K562 (cell line): ENCODE results near the gene ERFL. TPM values are rescaled to one million over a fixed set of nuclear protein-coding genes. Genes with fewer than 3 reads are reported as not detected.

Experiments
- BHLHE40 ChIP-seq: IDR thresholded peaks from 2 replicates; pipeline ENCODE4 v1.6.1; 2011; ENCODE audit warnings: low read length, improper control_type of control experiment
- CAMTA2 ChIP-seq: fragments of 250-450 bp; sonication (Bioruptor Pico); conservative IDR thresholded peaks from 2 replicates; pipeline ENCODE4 v1.5.1; 2022
- CXXC5 ChIP-seq: fragments of 250-450 bp; sonication (Bioruptor Pico); IDR thresholded peaks from 2 replicates; pipeline ENCODE4 v1.8.0; 2022; ENCODE audit warnings: inconsistent platforms, mild to moderate bottlenecking, moderate library complexity
- IRF2 ChIP-seq: sonication (generic); formaldehyde crosslinking; IDR thresholded peaks from 2 replicates; pipeline ENCODE4 v1.8.1; 2022; ENCODE audit warnings: mild to moderate bottlenecking, missing genetic modification reagents
- MAFF ChIP-seq: IDR thresholded peaks from 2 replicates; pipeline ENCODE4 v1.6.1; 2012; ENCODE audit warnings: low read length, improper control_type of control experiment
- NELFE ChIP-seq: IDR thresholded peaks from 2 replicates; pipeline ENCODE4 v1.6.1; 2011; ENCODE audit warnings: mild to moderate bottlenecking; ENCODE audit not compliant: insufficient read depth, insufficient read length
- RBM39 ChIP-seq: fragments of 200-400 bp; formaldehyde crosslinking; optimal IDR thresholded peaks from 2 replicates; pipeline ENCODE3; 2018; ENCODE audit warnings: low read depth, low read length
- SIX5 ChIP-seq, 2 experiments: IDR thresholded peaks; 2 replicates each; pipeline ENCODE4 v1.6.1; 2011; ENCODE audit warnings: low read length in 2 of 2, borderline replicate concordance in 1 of 2, low read depth in 1 of 2, mild to moderate bottlenecking in 1 of 2, moderate library complexity in 1 of 2; ENCODE audit not compliant: insufficient read depth in 1 of 2
- ZNF507 ChIP-seq: conservative IDR thresholded peaks from 2 replicates; pipeline ENCODE4 v1.6.1; 2017; ENCODE audit warnings: missing genetic modification characterization, missing compliant biosample characterization
- polyA plus RNA-seq, 8 experiments: library from polyadenylated mRNA; depleted of rRNA in 4 of 8; stranded (reverse) in 5 of 8; unstranded in 3 of 8; fragments of >200 nt; fragmentation: Nextera tagmentation in 2 of 8; fragmentation: Illumina TruSeq in 1 of 8; extraction: Ambion mirVana in 2 of 8; extraction: Trizol in 1 of 8; gene quantifications; 2 replicates each; pipeline versions ENCODE4 v1.2.1 to v1.2.3, GENCODE V29; 2011 to 2014; ENCODE audit warnings: inconsistent platforms in 1 of 8, missing spikeins in 1 of 8
- total RNA-seq, 7 experiments: library from RNA; depleted of rRNA in 6 of 7; stranded (reverse); fragments of >200 nt in 6 of 7; fragmentation: Illumina TruSeq in 2 of 7; extraction: Trizol in 2 of 7; gene quantifications; 2 replicates each; pipeline versions ENCODE4 v1.2.1 to v1.2.3, GENCODE V29; 2011 to 2021; ENCODE audit warnings: low replicate concordance in 1 of 7
- TF ChIP-seq, protein P1 (sequence below): fragments of 250-450 bp; sonication (Bioruptor Pico); IDR thresholded peaks from 2 replicates; pipeline ENCODE4 v1.4.0; 2020
- TF ChIP-seq, protein P2 (sequence below): fragments of 250-450 bp; sonication (Bioruptor Pico); IDR thresholded peaks from 2 replicates; pipeline ENCODE4 v1.5.0; 2022; ENCODE audit warnings: mild to moderate bottlenecking
- TF ChIP-seq, protein P3 (sequence below): fragments of 250-450 bp; sonication (Bioruptor Pico); IDR thresholded peaks from 2 replicates; pipeline ENCODE4 v1.6.1; 2021; ENCODE audit warnings: mild to moderate bottlenecking
- TF ChIP-seq, protein P4 (sequence below): fragments of 250-450 bp; sonication (Bioruptor Pico); IDR thresholded peaks from 2 replicates; pipeline ENCODE4 v1.9.0; 2021; ENCODE audit warnings: mild to moderate bottlenecking
- TF ChIP-seq, protein P5 (sequence below): fragments of 200-800 bp; sonication (Bioruptor generic); IDR thresholded peaks from 2 replicates; pipeline ENCODE4 v1.6.1; 2017; ENCODE audit warnings: missing genetic modification characterization, missing compliant biosample characterization
- TF ChIP-seq, protein P6 (sequence below): fragments of 250-450 bp; sonication (Bioruptor Pico); IDR thresholded peaks from 2 replicates; pipeline ENCODE4 v1.4.0; 2020

Gene ERFL
- total and polyA plus RNA-seq, 9 of the 15 experiments (the other 6 are each of a cell fraction or from before 2014, with no cell fraction given): 0.07 to 0.75 (median 0.32) TPM; not detected in 4

DNA sequence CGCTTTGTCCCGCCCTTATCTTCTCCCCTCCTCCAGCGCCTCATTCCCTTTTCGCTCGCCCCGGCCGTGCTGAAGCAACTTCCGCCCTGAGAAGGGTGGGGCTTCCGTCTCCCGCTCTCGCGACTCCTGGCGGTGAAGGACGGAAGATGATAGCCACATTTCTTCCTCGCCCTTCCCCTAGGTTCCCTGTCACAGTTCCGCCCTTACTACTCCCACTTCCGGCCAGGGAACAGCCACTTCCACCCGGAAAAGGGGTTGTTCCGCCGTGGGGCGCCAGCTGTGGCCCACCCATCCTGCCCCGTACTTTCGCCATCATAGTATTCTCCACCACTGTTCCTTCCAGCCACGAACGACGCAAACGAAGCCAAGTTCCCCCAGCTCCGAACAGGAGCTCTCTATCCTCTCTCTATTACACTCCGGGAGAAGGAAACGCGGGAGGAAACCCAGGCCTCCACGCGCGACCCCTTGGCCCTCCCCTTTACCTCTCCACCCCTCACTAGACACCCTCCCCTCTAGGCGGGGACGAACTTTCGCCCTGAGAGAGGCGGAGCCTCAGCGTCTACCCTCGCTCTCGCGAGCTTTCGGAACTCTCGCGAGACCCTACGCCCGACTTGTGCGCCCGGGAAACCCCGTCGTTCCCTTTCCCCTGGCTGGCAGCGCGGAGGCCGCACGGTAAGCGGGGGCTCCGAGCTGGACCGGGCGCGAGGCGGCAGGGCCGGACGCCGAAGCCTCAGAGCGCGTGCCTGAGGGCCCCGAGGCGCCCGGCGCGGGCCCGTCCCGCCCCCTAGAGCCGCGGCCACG lies 68.4 kb downstream of the ERFL start, which contains the start of gene RPS19 (continued):
- TF ChIP-seq, protein P1, sequence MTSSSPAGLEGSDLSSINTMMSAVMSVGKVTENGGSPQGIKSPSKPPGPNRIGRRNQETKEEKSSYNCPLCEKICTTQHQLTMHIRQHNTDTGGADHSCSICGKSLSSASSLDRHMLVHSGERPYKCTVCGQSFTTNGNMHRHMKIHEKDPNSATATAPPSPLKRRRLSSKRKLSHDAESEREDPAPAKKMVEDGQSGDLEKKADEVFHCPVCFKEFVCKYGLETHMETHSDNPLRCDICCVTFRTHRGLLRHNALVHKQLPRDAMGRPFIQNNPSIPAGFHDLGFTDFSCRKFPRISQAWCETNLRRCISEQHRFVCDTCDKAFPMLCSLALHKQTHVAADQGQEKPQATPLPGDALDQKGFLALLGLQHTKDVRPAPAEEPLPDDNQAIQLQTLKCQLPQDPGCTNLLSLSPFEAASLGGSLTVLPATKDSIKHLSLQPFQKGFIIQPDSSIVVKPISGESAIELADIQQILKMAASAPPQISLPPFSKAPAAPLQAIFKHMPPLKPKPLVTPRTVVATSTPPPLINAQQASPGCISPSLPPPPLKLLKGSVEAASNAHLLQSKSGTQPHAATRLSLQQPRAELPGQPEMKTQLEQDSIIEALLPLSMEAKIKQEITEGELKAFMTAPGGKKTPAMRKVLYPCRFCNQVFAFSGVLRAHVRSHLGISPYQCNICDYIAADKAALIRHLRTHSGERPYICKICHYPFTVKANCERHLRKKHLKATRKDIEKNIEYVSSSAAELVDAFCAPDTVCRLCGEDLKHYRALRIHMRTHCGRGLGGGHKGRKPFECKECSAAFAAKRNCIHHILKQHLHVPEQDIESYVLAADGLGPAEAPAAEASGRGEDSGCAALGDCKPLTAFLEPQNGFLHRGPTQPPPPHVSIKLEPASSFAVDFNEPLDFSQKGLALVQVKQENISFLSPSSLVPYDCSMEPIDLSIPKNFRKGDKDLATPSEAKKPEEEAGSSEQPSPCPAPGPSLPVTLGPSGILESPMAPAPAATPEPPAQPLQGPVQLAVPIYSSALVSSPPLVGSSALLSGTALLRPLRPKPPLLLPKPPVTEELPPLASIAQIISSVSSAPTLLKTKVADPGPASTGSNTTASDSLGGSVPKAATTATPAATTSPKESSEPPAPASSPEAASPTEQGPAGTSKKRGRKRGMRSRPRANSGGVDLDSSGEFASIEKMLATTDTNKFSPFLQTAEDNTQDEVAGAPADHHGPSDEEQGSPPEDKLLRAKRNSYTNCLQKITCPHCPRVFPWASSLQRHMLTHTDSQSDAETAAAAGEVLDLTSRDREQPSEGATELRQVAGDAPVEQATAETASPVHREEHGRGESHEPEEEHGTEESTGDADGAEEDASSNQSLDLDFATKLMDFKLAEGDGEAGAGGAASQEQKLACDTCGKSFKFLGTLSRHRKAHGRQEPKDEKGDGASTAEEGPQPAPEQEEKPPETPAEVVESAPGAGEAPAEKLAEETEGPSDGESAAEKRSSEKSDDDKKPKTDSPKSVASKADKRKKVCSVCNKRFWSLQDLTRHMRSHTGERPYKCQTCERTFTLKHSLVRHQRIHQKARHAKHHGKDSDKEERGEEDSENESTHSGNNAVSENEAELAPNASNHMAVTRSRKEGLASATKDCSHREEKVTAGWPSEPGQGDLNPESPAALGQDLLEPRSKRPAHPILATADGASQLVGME (CRISPR knock-in tag): no peak
- peak; percentile 69 to 79 for TF ChIP-seq SIX5 (IDR thresholded peaks at IDR 0.05; ENCODE audit: borderline replicate concordance in 1 of 2, insufficient read depth in 1 of 2, low read depth in 1 of 2, low read length in 2 of 2)
- TF ChIP-seq CXXC5 (CRISPR knock-in tag): peak; percentile 98
- TF ChIP-seq, protein P2, sequence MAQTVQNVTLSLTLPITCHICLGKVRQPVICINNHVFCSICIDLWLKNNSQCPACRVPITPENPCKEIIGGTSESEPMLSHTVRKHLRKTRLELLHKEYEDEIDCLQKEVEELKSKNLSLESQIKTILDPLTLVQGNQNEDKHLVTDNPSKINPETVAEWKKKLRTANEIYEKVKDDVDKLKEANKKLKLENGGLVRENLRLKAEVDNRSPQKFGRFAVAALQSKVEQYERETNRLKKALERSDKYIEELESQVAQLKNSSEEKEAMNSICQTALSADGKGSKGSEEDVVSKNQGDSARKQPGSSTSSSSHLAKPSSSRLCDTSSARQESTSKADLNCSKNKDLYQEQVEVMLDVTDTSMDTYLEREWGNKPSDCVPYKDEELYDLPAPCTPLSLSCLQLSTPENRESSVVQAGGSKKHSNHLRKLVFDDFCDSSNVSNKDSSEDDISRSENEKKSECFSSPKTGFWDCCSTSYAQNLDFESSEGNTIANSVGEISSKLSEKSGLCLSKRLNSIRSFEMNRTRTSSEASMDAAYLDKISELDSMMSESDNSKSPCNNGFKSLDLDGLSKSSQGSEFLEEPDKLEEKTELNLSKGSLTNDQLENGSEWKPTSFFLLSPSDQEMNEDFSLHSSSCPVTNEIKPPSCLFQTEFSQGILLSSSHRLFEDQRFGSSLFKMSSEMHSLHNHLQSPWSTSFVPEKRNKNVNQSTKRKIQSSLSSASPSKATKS (CRISPR knock-in tag): no peak
- TF ChIP-seq RBM39: no peak
- TF ChIP-seq, protein P3, sequence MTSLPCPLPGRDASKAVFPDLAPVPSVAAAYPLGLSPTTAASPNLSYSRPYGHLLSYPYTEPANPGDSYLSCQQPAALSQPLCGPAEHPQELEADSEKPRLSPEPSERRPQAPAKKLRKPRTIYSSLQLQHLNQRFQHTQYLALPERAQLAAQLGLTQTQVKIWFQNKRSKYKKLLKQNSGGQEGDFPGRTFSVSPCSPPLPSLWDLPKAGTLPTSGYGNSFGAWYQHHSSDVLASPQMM (CRISPR knock-in tag): no peak
- TF ChIP-seq, protein P4, sequence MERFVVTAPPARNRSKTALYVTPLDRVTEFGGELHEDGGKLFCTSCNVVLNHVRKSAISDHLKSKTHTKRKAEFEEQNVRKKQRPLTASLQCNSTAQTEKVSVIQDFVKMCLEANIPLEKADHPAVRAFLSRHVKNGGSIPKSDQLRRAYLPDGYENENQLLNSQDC (CRISPR knock-in tag): no peak
- TF ChIP-seq ZNF507: no peak
- no peak for TF ChIP-seq NELFE
- peak; percentile 56; the same call in 1 of the 2 replicates for TF ChIP-seq BHLHE40
- TF ChIP-seq IRF2 (CRISPR knock-in tag): no peak
- TF ChIP-seq, protein P5, sequence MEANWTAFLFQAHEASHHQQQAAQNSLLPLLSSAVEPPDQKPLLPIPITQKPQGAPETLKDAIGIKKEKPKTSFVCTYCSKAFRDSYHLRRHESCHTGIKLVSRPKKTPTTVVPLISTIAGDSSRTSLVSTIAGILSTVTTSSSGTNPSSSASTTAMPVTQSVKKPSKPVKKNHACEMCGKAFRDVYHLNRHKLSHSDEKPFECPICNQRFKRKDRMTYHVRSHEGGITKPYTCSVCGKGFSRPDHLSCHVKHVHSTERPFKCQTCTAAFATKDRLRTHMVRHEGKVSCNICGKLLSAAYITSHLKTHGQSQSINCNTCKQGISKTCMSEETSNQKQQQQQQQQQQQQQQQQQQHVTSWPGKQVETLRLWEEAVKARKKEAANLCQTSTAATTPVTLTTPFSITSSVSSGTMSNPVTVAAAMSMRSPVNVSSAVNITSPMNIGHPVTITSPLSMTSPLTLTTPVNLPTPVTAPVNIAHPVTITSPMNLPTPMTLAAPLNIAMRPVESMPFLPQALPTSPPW (CRISPR knock-in tag): peak; percentile 86
- peak; percentile 79; the same call in 1 of the 2 replicates for TF ChIP-seq MAFF
- TF ChIP-seq, protein P6, sequence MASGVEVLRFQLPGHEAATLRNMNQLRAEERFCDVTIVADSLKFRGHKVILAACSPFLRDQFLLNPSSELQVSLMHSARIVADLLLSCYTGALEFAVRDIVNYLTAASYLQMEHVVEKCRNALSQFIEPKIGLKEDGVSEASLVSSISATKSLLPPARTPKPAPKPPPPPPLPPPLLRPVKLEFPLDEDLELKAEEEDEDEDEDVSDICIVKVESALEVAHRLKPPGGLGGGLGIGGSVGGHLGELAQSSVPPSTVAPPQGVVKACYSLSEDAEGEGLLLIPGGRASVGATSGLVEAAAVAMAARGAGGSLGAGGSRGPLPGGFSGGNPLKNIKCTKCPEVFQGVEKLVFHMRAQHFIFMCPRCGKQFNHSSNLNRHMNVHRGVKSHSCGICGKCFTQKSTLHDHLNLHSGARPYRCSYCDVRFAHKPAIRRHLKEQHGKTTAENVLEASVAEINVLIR (CRISPR knock-in tag): peak; percentile 57; the same call in 1 of the 2 replicates
- peak; percentile 61; the same call in 1 of the 2 replicates for TF ChIP-seq CAMTA2 (CRISPR knock-in tag)
